ENCODE data around the gene CCDC70. TPM values are rescaled to one million over a fixed set of nuclear protein-coding genes. Genes with fewer than 3 reads are reported as not detected.

CCDC70 gene
- total and polyA plus RNA-seq, 3 experiments from 2014 or later: not detected

GRCh38 chr13:51831519-51831918 is 30.2 kb upstream of the CCDC70 start:
- ChIA-PET CTCF (interaction anchor here (0.6 to 9.6 kb wide), 12 partner anchors 10 to 398 kb away, joined by 3 to 188 read pairs (median 6); no protein-coding TSS in a partner anchor), POLR2A (interaction anchor here (1.1 to 1.2 kb wide), 2 partner anchors 10 to 16 kb away, joined by 3 to 7 read pairs; no protein-coding TSS in a partner anchor)
- Mint-ChIP-seq H3K27ac (no peak overlapping the region), H3K4me3 (no peak overlapping the region), H3K4me1 (peaks cover 28 to 50% (median 43%) of the 10 kb centered on the region in 3 donors), H3K27me3 (no peaks in the 10 kb centered on the region), H3K36me3 (peaks cover 0 to under 1% (median 0%) of the 10 kb centered on the region in 3 donors), H3K9me3 (no peaks in the 10 kb centered on the region)
- Histone ChIP-seq H3K27ac (ENCODE audit: low read depth, low read length) (no peak overlapping the region), H3K4me1 (ENCODE audit: insufficient read depth, low read length) (peaks cover 47% of the 10 kb centered on the region), H3K4me3 (ENCODE audit: low read length) (no peak overlapping the region), H3K27me3 (ENCODE audit: insufficient read depth, low read length, poor library complexity, severe bottlenecking) (no peaks in the 10 kb centered on the region), H3K36me3 (ENCODE audit: insufficient read depth, low read length) (no peaks in the 10 kb centered on the region), H3K9me3 (ENCODE audit: low read length) (no peaks in the 10 kb centered on the region)
- DNase-seq: no peak

DNA sequence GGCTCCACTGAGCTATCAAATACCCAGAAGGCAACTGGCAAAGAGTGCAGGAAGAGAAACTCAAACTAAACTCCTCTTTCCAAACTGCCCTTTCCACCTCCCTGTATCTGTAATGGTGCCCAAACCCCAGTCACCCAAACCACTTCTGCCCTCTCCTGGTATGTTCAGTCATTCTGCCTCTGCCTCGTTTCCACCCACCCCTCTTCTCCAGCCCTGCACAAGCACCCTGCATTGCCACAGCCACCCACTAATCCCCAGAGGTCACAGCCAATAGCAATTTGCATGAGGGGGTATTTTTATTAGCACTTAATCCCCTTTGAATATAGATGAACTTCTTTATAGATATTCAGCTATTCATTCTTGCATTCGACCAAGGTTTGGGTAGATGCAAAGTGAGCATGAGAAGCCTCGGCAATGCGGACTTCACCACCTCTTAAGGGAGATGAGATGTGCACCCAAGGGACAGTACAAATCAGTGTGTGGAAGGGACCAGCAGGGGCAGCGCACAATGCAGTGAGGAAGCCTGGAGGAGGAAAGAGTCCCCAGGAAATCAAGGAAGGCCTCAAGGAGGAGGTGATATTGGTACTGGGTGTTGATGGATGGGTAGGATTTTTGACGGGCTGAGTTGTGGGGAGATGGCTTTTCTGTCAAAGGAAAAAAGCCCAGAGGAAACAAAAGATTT is 29.2 kb upstream of the CCDC70 start:
- peak overlapping the region in 1 of 7 donors; percentile 24 for H3K4me3 Mint-ChIP-seq

GRCh38 chr13:51833980-51834379 is 27.8 kb upstream of the CCDC70 start:
- no peaks in the 10 kb centered on the region for H3K9me3 Mint-ChIP-seq
- Histone ChIP-seq H3K27ac (ENCODE audit: low read depth, low read length) (no peak overlapping the region), H3K27me3 (ENCODE audit: insufficient read depth, low read length, poor library complexity, severe bottlenecking) (no peaks in the 10 kb centered on the region), H3K4me1 (ENCODE audit: insufficient read depth, low read length) (peaks cover 22% of the 10 kb centered on the region), H3K9me3 (ENCODE audit: low read length) (no peaks in the 10 kb centered on the region), H3K36me3 (ENCODE audit: insufficient read depth, low read length) (no peaks in the 10 kb centered on the region), H3K4me3 (ENCODE audit: low read length) (no peak overlapping the region)
- H3K4me3 Mint-ChIP-seq: no peak overlapping the region
- ChIA-PET CTCF (interaction anchor here (0.7 to 9.6 kb wide), 5 partner anchors 8 to 389 kb away, joined by 3 to 188 read pairs (median 5); partner anchors contain the start of gene TMEM272), POLR2A (no interaction called here)
- H3K4me1 Mint-ChIP-seq: peaks cover 6 to 28% (median 19%) of the 10 kb centered on the region in 3 donors
- peaks cover 0 to 1% (median 0%) of the 10 kb centered on the region in 3 donors for H3K36me3 Mint-ChIP-seq
- H3K27me3 Mint-ChIP-seq: peaks cover 0 to 4% of the 10 kb centered on the region in 2 donors
- H3K27ac Mint-ChIP-seq: peak overlapping the region in 2 of 8 donors; percentile 29 to 79
- no peak for DNase-seq

More for the DNA sequence above, 29.2 kb upstream of the CCDC70 start:
- peaks cover 36% of the 10 kb centered on the region for H3K4me1 ChIP-seq (ENCODE audit: insufficient read depth, low read length)
- no peak overlapping the region for H3K27ac ChIP-seq (ENCODE audit: low read depth, low read length)
- no peaks in the 10 kb centered on the region for H3K9me3 ChIP-seq (ENCODE audit: low read length)
- CTCF ChIA-PET: interaction anchor here (0.9 to 9.6 kb wide), 13 partner anchors 11 to 415 kb away, joined by 3 to 188 read pairs (median 5); no protein-coding TSS in a partner anchor
- no peaks in the 10 kb centered on the region for H3K36me3 ChIP-seq (ENCODE audit: insufficient read depth, low read length)
- Mint-ChIP-seq H3K27me3 (no peaks in the 10 kb centered on the region), H3K4me1 (peaks cover 17 to 39% (median 32%) of the 10 kb centered on the region in 3 donors), H3K36me3 (peaks cover 0 to 1% (median 0%) of the 10 kb centered on the region in 3 donors), H3K9me3 (no peaks in the 10 kb centered on the region), H3K27ac (peak overlapping the region in 5 of 8 donors; percentile 0 to 74 (median 38))
- H3K4me3 ChIP-seq (ENCODE audit: low read length): no peak overlapping the region
- DNase-seq: peak; percentile 26 to 75 (median 60)
- H3K27me3 ChIP-seq (ENCODE audit: insufficient read depth, low read length, poor library complexity, severe bottlenecking): no peaks in the 10 kb centered on the region
- POLR2A ChIA-PET: interaction anchor here (0.6 to 1.2 kb wide), 5 partner anchors 11 to 359 kb away, joined by 3 to 7 read pairs (median 3); no protein-coding TSS in a partner anchor

- Histone ChIP-seq H3K27ac (ENCODE audit: low read depth, low read length) (no peak overlapping the region), H3K4me1 (ENCODE audit: insufficient read depth, low read length) (peaks cover 15% of the 10 kb centered on the region), H3K4me3 (ENCODE audit: low read length) (no peak overlapping the region), H3K9me3 (ENCODE audit: low read length) (no peaks in the 10 kb centered on the region), H3K27me3 (ENCODE audit: insufficient read depth, low read length, poor library complexity, severe bottlenecking) (no peaks in the 10 kb centered on the region), H3K36me3 (ENCODE audit: insufficient read depth, low read length) (no peaks in the 10 kb centered on the region)
- DNase-seq: no peak
- Mint-ChIP-seq H3K27me3 (peaks cover 0 to 7% of the 10 kb centered on the region in 2 donors), H3K36me3 (peaks cover 0 to 1% (median 0%) of the 10 kb centered on the region in 3 donors), H3K4me1 (peaks cover 6 to 22% (median 19%) of the 10 kb centered on the region in 3 donors), H3K4me3 (no peak overlapping the region), H3K27ac (no peak overlapping the region), H3K9me3 (no peaks in the 10 kb centered on the region)
- POLR2A ChIA-PET: no interaction called here
- CTCF ChIA-PET: interaction anchor here (0.7 to 9.6 kb wide), 6 partner anchors 9 to 390 kb away, joined by 3 to 188 read pairs (median 4); partner anchors contain the start of gene TMEM272
These were observed 27.1 kb upstream of the CCDC70 start for GRCh38 chr13:51834581-51835171.

DNA sequence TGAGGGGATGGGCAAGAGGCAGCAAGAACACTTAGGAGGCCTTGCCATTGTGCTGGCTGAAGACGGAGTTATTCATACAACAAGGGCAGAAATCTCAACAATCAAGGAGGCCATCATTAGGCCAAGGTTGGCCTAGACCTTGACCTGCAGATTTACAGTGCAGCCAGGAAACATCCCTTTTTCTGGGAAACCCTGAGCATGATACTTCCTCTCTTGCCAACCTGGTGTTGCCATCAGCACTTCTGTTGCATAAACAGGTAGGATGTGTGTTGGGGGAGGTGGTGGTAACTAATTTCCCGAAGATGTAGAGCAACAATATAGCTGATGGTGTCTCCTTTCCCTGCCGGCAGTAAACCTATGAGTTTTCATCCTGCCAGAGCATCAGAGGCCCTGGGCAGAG is 24.8 kb upstream of the CCDC70 start:
- Mint-ChIP-seq H3K9me3 (no peaks in the 10 kb centered on the region), H3K36me3 (peaks cover 0 to 1% (median 0%) of the 10 kb centered on the region in 3 donors), H3K4me1 (peaks cover 6 to 11% (median 9%) of the 10 kb centered on the region in 3 donors), H3K27ac (no peak overlapping the region), H3K27me3 (peaks cover 6 to 7% of the 10 kb centered on the region in 2 donors), H3K4me3 (no peak overlapping the region)
- CTCF ChIA-PET: interaction anchor here (1.5 to 9.6 kb wide), 3 partner anchors 11 to 291 kb away, joined by 3 to 188 read pairs (median 7); no protein-coding TSS in a partner anchor
- Histone ChIP-seq H3K4me1 (ENCODE audit: insufficient read depth, low read length) (peaks cover 4% of the 10 kb centered on the region), H3K36me3 (ENCODE audit: insufficient read depth, low read length) (no peaks in the 10 kb centered on the region), H3K27me3 (ENCODE audit: insufficient read depth, low read length, poor library complexity, severe bottlenecking) (no peaks in the 10 kb centered on the region), H3K27ac (ENCODE audit: low read depth, low read length) (no peak overlapping the region), H3K4me3 (ENCODE audit: low read length) (no peak overlapping the region), H3K9me3 (ENCODE audit: low read length) (no peaks in the 10 kb centered on the region)
- POLR2A ChIA-PET: no interaction called here
- DNase-seq: no peak

GRCh38 chr13:51838240-51838846 is 23.4 kb upstream of the CCDC70 start:
- H3K9me3 Mint-ChIP-seq: no peaks in the 10 kb centered on the region
- Histone ChIP-seq H3K27ac (ENCODE audit: low read depth, low read length) (no peak overlapping the region), H3K27me3 (ENCODE audit: insufficient read depth, low read length, poor library complexity, severe bottlenecking) (no peaks in the 10 kb centered on the region), H3K4me1 (ENCODE audit: insufficient read depth, low read length) (no peaks in the 10 kb centered on the region), H3K4me3 (ENCODE audit: low read length) (no peak overlapping the region), H3K9me3 (ENCODE audit: low read length) (no peaks in the 10 kb centered on the region), H3K36me3 (ENCODE audit: insufficient read depth, low read length) (no peaks in the 10 kb centered on the region)
- no peak overlapping the region for H3K4me3 Mint-ChIP-seq
- CTCF ChIA-PET: interaction anchor here (1.3 to 9.6 kb wide), 4 partner anchors 9 to 25 kb away, joined by 3 to 188 read pairs (median 7); no protein-coding TSS in a partner anchor
- POLR2A ChIA-PET: no interaction called here
- no peak for DNase-seq
- peaks cover 0 to 1% (median 0%) of the 10 kb centered on the region in 3 donors for H3K36me3 Mint-ChIP-seq
- H3K27ac Mint-ChIP-seq: no peak overlapping the region
- peaks cover 0 to 4% (median 3%) of the 10 kb centered on the region in 3 donors for H3K4me1 Mint-ChIP-seq
- peaks cover 6 to 7% of the 10 kb centered on the region in 2 donors for H3K27me3 Mint-ChIP-seq

- no peak overlapping the region for H3K27ac ChIP-seq (ENCODE audit: low read depth, low read length)
- ChIA-PET CTCF (interaction anchor here (1.3 to 9.6 kb wide), 3 partner anchors 10 to 27 kb away, joined by 3 to 188 read pairs (median 7); no protein-coding TSS in a partner anchor), POLR2A (no interaction called here)
- Mint-ChIP-seq H3K27me3 (peaks cover 7 to 13% of the 10 kb centered on the region in 2 donors), H3K4me3 (no peak overlapping the region), H3K4me1 (peaks cover under 1 to 6% (median 2%) of the 10 kb centered on the region in 3 donors), H3K36me3 (peaks cover 0 to 1% (median 0%) of the 10 kb centered on the region in 3 donors), H3K9me3 (no peaks in the 10 kb centered on the region), H3K27ac (peak overlapping the region in 1 of 8 donors; percentile 55)
- no peaks in the 10 kb centered on the region for H3K27me3 ChIP-seq (ENCODE audit: insufficient read depth, low read length, poor library complexity, severe bottlenecking)
- no peak overlapping the region for H3K4me3 ChIP-seq (ENCODE audit: low read length)
- H3K9me3 ChIP-seq (ENCODE audit: low read length): no peaks in the 10 kb centered on the region
- peaks cover 3% of the 10 kb centered on the region for H3K4me1 ChIP-seq (ENCODE audit: insufficient read depth, low read length)
- no peak for DNase-seq
- no peaks in the 10 kb centered on the region for H3K36me3 ChIP-seq (ENCODE audit: insufficient read depth, low read length)
These were observed 21.8 kb upstream of the CCDC70 start for GRCh38 chr13:51839711-51840540.
